ENCODE results near the gene COL5A1.

DNA sequence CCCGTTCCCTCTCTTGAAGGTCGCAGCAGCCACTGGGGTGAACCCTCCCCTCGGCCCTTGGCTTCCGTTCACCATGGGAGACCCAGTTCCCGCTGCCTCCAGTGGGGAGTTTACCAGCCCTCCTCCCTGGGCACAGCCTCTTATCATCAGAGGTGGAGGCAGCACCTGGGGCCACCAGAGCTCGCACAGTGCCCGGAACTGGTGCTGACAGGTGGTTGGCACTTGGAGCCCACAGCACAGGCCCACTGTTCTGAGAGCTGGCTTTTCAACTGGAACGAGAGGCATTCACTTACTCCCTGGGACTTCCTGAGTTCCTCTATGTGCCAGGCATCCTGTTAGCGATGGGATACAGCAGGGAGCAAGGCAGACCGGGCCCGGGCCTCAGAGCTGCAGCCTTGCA lies 132.2 kb downstream of the COL5A1 start:
- TF ChIP-seq ESRRG (CRISPR knock-in tag; IDR thresholded peaks at IDR 0.05), result no peak
- TF ChIP-seq ISL1 (CRISPR knock-in tag; IDR thresholded peaks at IDR 0.05), result no peak
- TF ChIP-seq ZFP30 (CRISPR knock-in tag; IDR thresholded peaks at IDR 0.05), result no peak
- TF ChIP-seq ZNF70 (CRISPR knock-in tag; IDR thresholded peaks at IDR 0.05), result no peak
- TF ChIP-seq ZNF8 (CRISPR knock-in tag; IDR thresholded peaks at IDR 0.05), result no peak
- TF ChIP-seq, protein P1, sequence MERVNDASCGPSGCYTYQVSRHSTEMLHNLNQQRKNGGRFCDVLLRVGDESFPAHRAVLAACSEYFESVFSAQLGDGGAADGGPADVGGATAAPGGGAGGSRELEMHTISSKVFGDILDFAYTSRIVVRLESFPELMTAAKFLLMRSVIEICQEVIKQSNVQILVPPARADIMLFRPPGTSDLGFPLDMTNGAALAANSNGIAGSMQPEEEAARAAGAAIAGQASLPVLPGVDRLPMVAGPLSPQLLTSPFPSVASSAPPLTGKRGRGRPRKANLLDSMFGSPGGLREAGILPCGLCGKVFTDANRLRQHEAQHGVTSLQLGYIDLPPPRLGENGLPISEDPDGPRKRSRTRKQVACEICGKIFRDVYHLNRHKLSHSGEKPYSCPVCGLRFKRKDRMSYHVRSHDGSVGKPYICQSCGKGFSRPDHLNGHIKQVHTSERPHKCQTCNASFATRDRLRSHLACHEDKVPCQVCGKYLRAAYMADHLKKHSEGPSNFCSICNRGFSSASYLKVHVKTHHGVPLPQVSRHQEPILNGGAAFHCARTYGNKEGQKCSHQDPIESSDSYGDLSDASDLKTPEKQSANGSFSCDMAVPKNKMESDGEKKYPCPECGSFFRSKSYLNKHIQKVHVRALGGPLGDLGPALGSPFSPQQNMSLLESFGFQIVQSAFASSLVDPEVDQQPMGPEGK (CRISPR knock-in tag; IDR thresholded peaks at IDR 0.05; ENCODE audit: borderline replicate concordance), result no peak
- TF ChIP-seq ZC3H10 (CRISPR knock-in tag; IDR thresholded peaks at IDR 0.05), result no peak

Measured in SK-N-SH treated with all-trans-retinoic acid at 6 μM for 48 hours (cell line).